ENCODE results near the gene ITGA11.

The ITGA11 gene

DNA sequence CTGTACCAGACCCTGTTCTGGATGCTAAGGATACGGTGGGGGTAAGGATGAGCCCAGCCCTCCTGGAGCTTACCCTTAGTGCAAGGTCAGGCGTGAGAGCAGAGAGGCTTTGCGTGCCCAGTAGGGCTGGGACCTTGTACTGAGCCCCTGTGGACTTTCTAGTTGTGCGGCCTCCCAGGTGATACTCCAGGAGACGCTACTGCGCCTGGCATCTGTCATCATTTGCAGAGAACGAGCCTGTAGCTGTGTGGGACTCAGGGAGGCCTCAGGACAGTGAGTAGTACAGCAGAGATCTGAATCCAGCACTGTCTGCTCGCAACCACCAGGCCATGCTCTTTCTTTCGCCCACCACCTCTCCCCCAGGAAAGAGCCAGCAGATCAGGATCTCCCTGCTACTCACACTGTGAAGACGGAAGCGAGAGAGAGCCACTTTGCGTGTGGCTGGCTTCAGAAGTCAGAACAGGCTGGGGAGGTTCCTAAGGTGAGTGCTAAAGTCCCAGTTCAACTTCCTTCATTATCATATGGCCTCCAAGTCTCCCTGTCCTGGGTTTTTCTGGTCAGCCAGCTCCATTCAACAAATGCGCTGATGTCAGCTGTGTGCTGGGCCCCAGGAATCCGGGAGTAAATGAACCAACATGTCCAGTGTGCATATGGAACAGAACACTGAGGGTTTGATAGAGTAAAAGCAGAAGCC, 38.2 kb upstream of the ITGA11 start:
- no peak for TF ChIP-seq Cebpa-rat (IDR thresholded peaks at IDR 0.05)
- no peak overlapping the region for H3K27ac ChIP-seq
- no peaks in the 10 kb centered on the region for H3K36me3 ChIP-seq

DNA sequence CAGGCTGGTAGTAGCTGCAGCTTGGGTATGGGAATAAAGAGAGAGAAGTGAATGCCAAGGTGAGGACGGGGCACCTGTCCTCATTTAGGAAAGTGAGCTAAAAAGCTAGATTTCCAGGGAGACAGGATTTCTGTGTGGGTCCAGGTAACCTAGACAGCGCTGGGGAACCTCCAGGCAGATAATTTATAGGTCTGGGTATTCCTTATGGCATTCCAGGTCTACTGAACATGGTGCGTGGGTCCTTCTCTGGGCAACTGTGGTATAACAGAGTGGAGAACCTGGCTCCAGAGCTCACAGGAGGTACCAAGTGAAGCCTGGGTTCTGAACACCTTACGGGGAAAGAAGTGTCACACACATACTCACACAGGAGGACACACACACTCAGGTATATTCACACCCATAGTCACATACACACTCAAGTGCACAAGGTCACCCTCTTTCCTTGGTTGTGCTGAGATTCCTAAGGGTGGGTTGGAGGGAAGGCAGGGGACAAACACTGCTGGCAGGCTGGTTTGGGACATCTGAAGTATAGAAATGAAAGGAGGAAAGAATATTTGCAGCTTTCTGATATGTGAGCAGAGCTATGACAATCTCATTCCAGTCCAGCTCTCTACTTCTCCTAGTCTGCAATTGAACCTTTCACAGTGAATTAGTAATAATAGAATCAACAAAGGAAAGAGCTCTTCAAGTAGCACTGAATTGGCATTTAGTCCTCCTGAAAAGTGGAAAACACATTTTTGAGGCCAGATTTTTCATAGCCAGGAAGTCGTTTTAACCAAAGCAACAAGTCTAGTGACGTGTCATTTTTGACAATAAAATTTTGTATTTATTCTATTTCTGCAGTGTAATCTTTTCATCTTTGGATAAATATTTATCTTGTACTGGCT, 37.4 kb upstream of the ITGA11 start:
- no peak overlapping the region for H3K4me2 ChIP-seq
- H3K4me1 ChIP-seq = peaks cover 0 to 8% (median 2%) of the 10 kb centered on the region in 10 experiments; a peak in 6 of 20 replicates
- H3K4me3 ChIP-seq = no peak overlapping the region
- H3K27me3 ChIP-seq = no peaks in the 10 kb centered on the region
- no peak overlapping the region for H3K9ac ChIP-seq
- no peaks in the 10 kb centered on the region for H4K20me1 ChIP-seq
- no peaks in the 10 kb centered on the region for H3K9me3 ChIP-seq (replicated peaks in 1 of 11)
- H3K36me3 ChIP-seq = no peaks in the 10 kb centered on the region
- TF ChIP-seq Cebpa-rat (IDR thresholded peaks at IDR 0.05) = no peak
- no peak overlapping the region for H3K27ac ChIP-seq

More for the DNA sequence above, 38.2 kb upstream of the ITGA11 start:
- Histone ChIP-seq H3K27me3 (no peaks in the 10 kb centered on the region), H3K9ac (no peak overlapping the region), H3K9me3 (replicated peaks in 1 of 11) (no peaks in the 10 kb centered on the region), H3K4me2 (no peak overlapping the region), H4K20me1 (no peaks in the 10 kb centered on the region), H3K4me1 (peaks cover 0 to 8% (median 2%) of the 10 kb centered on the region in 10 experiments; a peak in 6 of 20 replicates), H3K4me3 (no peak overlapping the region)

- H3K36me3 ChIP-seq = no peaks in the 10 kb centered on the region
- peaks cover 0 to 8% (median 2%) of the 10 kb centered on the region in 10 experiments; a peak in 6 of 20 replicates for H3K4me1 ChIP-seq
- no peak overlapping the region for H3K4me3 ChIP-seq
- H4K20me1 ChIP-seq = no peaks in the 10 kb centered on the region
- no peak for TF ChIP-seq Cebpa-rat (IDR thresholded peaks at IDR 0.05)
- H3K9me3 ChIP-seq (replicated peaks in 1 of 11) = no peaks in the 10 kb centered on the region
- H3K9ac ChIP-seq = no peak overlapping the region
- H3K4me2 ChIP-seq = no peak overlapping the region
- H3K27me3 ChIP-seq = no peaks in the 10 kb centered on the region
- no peak overlapping the region for H3K27ac ChIP-seq
These were observed 34.9 kb upstream of the ITGA11 start for GRCh38 chr15:68466876-68467275.

DNA sequence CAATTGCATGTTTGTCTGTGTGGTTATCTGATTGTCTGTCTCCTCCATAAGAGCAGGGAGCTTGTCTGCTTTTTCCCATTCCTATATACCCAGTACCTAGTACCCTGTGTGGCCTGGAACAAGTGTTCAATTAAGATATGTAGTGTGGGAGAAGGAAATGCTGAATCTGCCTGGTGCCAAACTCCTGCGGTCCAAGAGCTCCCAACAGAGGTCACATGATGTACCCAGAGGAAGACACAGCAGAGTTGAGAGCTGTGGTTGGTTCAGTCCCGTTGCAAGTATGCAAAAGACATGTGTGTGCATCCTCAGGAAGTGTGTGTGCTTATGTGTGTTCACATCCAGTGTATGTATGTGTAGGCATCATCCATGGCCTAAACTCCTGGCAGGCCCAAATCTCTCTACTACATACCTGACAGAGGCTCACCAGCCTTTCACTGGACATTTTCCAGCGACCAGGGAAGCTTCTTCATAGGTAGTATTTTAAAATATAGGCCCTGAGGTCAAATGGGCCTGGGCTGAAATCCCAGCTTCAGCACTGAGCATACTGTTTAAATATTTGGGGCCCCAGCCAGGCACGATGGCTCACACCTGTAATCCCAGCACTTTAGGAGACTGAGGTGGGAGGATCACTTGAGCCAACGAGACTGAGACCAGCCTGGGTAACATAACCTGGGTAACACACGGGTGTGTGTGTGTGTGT, 34.0 kb upstream of the ITGA11 start:
- Histone ChIP-seq H3K4me2 (no peak overlapping the region), H3K9me3 (replicated peaks in 1 of 11) (peaks cover 0 to under 1% (median 0%) of the 10 kb centered on the region in 11 experiments; a peak in 2 of 22 replicates), H3K4me1 (peaks cover 0 to 4% (median 1%) of the 10 kb centered on the region in 10 experiments; a peak in 6 of 20 replicates), H3K27me3 (no peaks in the 10 kb centered on the region), H3K9ac (no peak overlapping the region), H3K36me3 (no peaks in the 10 kb centered on the region), H3K27ac (no peak overlapping the region), H3K4me3 (no peak overlapping the region), H4K20me1 (no peaks in the 10 kb centered on the region)
- no peak for TF ChIP-seq Cebpa-rat (IDR thresholded peaks at IDR 0.05)

- Histone ChIP-seq H3K36me3 (no peaks in the 10 kb centered on the region), H3K27ac (no peak overlapping the region), H3K4me3 (no peak overlapping the region), H4K20me1 (no peaks in the 10 kb centered on the region), H3K4me1 (no peaks in the 10 kb centered on the region), H3K9ac (no peak overlapping the region), H3K9me3 (replicated peaks in 1 of 11) (peaks cover 4 to 11% (median 6%) of the 10 kb centered on the region in 11 experiments; a peak in 18 of 22 replicates), H3K4me2 (no peak overlapping the region), H3K27me3 (no peaks in the 10 kb centered on the region)
- TF ChIP-seq Cebpa-rat (IDR thresholded peaks at IDR 0.05) = no peak
These were observed 32.6 kb upstream of the ITGA11 start for GRCh38 chr15:68464448-68465090.

GRCh38 chr15:68463996-68464395, 32.0 kb upstream of the ITGA11 start:
- no peaks in the 10 kb centered on the region for H3K36me3 ChIP-seq
- H3K4me3 ChIP-seq = no peak overlapping the region
- H3K4me2 ChIP-seq = no peak overlapping the region
- no peaks in the 10 kb centered on the region for H3K4me1 ChIP-seq
- no peak overlapping the region for H3K9ac ChIP-seq
- no peaks in the 10 kb centered on the region for H3K27me3 ChIP-seq
- H3K27ac ChIP-seq = no peak overlapping the region
- H4K20me1 ChIP-seq = no peaks in the 10 kb centered on the region
- H3K9me3 ChIP-seq (replicated peaks in 1 of 11) = peaks cover 4 to 11% (median 6%) of the 10 kb centered on the region in 11 experiments; a peak in 18 of 22 replicates
- no peak for TF ChIP-seq Cebpa-rat (IDR thresholded peaks at IDR 0.05)

- H3K9ac ChIP-seq = no peak overlapping the region
- no peaks in the 10 kb centered on the region for H3K4me1 ChIP-seq
- H3K4me3 ChIP-seq = no peak overlapping the region
- H3K36me3 ChIP-seq = no peaks in the 10 kb centered on the region
- no peaks in the 10 kb centered on the region for H4K20me1 ChIP-seq
- peaks cover 4 to 11% (median 6%) of the 10 kb centered on the region in 11 experiments; a peak in 18 of 22 replicates for H3K9me3 ChIP-seq (replicated peaks in 1 of 11)
- TF ChIP-seq Cebpa-rat (IDR thresholded peaks at IDR 0.05) = no peak
- no peak overlapping the region for H3K4me2 ChIP-seq
- H3K27me3 ChIP-seq = no peaks in the 10 kb centered on the region
- H3K27ac ChIP-seq = no peak overlapping the region
These were observed 31.5 kb upstream of the ITGA11 start for GRCh38 chr15:68463444-68463843.

GRCh38 chr15:68460166-68460565, 28.2 kb upstream of the ITGA11 start:
- no peaks in the 10 kb centered on the region; a peak in 1 of 22 replicates for H3K27me3 ChIP-seq
- H3K36me3 ChIP-seq = no peaks in the 10 kb centered on the region
- no peaks in the 10 kb centered on the region for H3K4me1 ChIP-seq
- H3K27ac ChIP-seq = no peak overlapping the region
- H3K4me2 ChIP-seq = no peak overlapping the region
- no peak overlapping the region for H3K9ac ChIP-seq
- no peak overlapping the region for H3K4me3 ChIP-seq
- no peaks in the 10 kb centered on the region for H4K20me1 ChIP-seq
- H3K9me3 ChIP-seq (replicated peaks in 1 of 11) = peaks cover 4 to 11% (median 6%) of the 10 kb centered on the region in 11 experiments; a peak in 18 of 22 replicates
- TF ChIP-seq Cebpa-rat (IDR thresholded peaks at IDR 0.05) = no peak

All from BLaER1 treated with 17β-estradiol and CSF1 and Interleukin-3, amounts not matched to agents 10 nM and 100 nM (cell line).